GM21529 (cell line): Measurements from ENCODE around the gene ADORA2A.

Experiments used
- ATAC-seq: cut with Tn5 transposase; IDR thresholded peaks from one replicate; pipeline ENCODE4 v1.9.1; 2021; ENCODE audit not compliant: unreplicated experiment

Gene ADORA2A

DNA sequence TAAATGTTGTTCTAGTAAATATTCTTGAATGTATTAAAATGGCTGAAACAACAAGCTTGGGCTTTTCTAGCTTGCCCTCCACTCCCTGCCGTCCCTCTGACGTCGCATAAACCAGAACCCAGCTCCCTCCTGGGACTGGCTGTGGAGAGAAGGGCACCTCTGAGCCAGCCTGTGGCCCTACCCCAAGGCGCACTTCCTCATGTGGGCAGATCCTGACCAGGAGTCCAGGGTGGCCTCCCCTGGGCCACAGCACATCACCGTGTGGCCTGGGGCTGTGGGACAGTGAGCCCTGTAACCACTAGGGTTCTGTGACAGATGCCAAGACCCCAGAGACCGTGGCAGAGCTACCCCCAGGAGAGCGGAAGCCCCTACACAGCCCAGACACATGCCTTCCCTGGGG lies 10.2 kb upstream of the ADORA2A start:
- ATAC-seq, result no peak

DNA sequence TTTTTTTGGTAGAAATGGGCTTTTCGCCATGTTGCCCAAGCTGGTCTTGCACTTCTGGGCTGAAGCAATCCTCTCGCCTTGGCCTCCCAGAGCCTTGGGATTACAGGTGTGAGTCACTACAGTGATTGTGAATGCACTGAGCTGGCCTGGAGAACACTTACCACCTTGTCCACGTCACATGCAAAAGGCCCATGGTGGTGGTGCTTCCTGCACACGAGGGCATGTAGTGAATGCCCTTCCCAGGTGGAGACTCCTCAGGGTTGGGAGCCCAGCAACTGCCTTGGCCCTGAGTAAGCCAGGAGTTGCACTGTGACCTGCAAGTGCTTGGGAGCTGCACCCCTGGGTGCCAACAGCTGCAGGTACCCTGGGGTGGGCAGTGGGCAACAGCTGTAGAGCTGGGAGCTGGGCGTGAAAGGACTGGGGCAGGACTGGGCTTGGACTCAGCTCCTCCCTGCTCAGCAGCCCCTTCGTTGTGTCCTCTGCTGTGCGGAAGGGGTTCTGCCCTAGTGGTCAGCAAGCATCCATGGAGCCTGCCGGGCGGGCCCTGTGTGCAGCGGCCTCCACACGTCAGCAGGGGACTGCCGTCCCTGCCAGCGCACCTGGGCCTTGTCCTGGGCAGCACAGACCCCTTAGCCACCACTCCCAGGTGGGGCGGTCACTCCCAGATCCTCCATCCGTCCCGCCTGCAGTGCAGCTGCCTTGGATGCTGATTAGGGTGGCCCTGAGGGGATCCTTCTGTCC lies 9.3 kb upstream of the ADORA2A start:
- no peak for ATAC-seq

DNA sequence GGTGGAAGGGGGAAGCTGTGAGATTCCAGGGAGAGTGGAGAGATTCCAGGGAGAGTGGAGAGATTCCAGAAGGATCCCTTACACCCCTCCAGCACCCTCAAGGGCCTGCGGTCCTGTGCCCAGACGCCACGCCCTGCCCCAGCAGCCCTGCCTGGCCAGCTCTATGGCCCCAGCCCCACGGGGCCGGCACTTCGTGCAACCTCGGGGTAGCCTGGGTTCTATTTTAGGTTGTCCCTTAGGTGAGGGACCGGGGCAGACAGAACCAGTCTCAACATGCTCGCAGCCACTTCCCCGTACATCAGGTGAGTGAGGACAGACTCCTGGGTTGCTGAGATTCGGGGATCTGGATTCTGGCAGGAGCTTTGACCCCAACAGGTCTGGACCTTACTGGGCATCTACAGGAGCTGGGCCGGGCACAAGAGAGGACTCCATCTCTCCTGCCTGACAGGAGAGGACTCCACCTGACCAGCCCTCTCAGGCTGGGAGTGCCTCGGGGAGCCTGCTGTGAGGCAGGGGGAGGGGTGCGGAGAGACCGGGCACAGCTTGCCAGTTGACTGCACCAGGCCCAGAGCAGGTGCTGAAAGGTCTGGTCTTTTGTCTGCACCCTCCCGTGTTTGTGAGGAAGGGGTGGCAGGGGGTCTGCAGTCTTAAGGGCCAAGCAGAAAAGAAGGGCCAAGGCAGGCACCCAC lies 8.5 kb upstream of the ADORA2A start:
- ATAC-seq, result no peak

DNA sequence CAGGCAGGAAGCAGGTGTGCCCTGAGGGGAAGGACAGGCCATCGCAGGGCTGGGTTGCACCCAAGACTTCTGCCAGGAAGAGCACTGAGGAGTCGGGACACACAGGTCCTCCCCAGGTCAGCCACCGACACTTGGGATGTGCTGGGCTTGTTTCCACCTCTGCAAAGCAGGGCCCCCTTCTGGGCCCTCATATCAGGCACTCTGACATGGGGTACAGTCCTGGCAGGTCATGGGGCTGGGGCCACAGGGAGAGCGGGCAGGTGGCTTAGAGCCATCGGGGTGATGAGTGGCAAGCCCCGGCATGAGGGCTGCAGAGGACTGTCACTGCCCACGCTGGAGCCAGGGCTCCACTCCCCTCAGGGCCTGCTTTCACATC lies 7.9 kb upstream of the ADORA2A start:
- ATAC-seq, result no peak

DNA sequence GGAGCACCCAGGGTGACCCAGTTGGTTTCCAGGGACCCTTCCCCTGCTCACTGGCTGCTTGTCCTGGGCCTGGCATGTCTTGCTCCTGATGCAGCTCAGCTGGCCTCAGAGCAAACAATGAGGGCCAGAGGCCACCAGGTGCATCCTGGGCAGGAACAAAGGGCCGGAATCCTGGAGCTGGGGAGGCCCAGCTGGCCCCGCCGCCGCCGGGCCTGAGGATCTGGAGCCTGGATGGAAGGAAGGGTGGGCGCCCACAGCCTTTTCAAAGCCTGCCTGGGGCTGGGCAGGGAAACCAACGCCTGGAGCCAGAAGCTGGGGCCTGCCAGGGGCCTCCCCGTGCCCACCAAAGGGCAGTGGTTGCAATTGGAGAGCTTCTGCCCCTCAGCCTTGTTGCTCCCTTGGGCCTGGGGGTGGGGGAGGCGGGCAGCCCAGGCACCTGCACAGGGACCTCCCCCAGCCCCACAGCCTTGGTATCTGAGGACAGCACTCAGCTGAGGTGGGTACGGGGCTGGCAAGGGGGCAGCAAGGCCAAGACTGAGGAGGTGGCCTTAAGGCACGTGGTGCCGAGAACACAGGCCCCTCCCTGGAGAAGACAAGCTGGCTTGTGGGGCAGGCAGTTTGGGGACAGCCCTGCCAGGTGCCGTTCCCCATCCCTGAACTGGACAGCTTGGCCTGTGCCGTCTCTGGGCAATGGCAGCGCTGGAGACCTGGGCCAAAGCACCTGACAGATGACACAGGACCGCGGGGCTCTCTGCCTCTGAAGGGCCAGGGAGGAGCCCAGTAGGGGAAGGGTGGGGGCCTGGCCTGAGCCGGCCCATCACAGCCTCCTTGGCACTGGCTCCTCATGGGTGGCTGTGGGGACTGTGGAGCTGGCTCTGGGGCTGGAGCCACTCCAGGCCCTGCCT lies 7.1 kb upstream of the ADORA2A start:
- ATAC-seq, result no peak

- no peak for ATAC-seq
Measured at GRCh38 chr22:24420977-24421343, 6.4 kb upstream of the ADORA2A start.

- no peak for ATAC-seq
Measured at GRCh38 chr22:24421428-24421931, 5.9 kb upstream of the ADORA2A start.

DNA sequence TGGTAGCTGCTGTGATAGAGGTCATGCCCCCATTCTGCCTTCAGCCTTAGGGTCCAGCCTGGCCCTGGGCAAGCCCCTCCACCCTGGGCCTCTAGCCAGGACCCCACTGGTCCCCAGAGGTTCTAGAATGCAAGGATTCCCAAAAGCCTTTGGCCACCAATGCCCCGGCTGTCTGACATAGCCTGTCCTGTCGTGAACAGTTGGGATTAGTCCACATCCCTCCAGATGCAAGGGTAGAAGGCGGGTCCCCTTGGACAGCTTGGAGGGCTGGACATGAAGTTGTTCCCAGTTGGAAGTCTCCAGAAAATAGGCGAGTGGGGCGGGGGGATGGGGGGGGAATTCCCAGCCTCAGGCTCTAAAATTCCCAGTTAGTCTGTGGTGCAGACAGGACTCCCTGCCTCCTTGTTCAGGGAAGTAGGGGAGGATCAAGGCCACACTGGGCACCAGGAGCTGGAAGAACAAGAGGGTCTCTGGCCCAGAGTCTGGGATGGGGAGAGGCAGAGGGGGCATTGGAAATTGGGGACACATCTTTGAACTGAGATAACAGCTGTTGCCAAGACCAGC lies 5.2 kb upstream of the ADORA2A start:
- no peak for ATAC-seq

- no peak for ATAC-seq
Measured at GRCh38 chr22:24423519-24424000, 3.8 kb upstream of the ADORA2A start.

DNA sequence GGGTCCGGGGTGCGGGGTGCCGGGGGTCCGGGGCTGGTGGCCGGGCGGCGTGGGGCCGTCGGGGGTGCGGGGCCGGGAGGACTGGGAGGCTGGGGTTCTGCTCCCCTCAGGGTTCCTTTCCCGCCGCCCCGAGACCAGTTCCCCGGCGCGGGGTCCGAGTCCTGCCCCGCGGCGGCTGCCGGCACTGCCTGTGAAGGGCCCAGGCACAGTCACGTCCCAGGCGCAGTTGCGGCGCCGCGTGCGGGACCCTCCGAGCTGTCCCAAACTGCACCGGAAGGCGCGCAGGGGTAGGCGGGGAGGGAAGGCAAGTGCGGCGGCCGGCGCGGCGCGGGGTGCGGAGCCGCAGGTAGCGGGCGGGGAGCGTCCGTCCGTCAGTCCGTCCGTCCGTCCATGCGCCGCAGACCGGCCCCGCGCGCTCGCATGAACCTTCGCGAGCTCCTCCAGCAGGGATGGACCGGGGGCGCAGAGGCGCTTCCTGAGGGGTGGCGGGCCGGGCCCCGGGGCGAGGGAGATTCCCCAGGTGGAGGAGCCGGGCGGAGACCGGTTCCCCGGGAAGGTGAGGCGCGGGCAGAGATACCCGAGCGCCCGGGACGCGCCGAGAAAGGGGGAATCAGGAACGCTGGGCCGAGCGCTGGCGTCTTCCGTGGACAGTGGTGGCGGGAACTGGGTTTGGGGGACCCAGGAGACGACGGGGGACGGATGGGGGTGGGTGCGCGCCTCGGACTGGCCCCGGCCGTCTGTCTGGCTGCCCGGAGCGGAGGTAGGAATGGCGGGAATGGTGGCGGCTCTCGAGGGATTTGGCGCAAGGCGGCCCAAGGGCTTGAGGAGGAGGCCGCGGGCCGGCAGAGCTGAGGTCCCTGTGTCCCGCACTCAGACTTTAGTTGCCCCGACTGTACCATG lies 3.1 kb upstream of the ADORA2A start:
- ATAC-seq, result no peak

DNA sequence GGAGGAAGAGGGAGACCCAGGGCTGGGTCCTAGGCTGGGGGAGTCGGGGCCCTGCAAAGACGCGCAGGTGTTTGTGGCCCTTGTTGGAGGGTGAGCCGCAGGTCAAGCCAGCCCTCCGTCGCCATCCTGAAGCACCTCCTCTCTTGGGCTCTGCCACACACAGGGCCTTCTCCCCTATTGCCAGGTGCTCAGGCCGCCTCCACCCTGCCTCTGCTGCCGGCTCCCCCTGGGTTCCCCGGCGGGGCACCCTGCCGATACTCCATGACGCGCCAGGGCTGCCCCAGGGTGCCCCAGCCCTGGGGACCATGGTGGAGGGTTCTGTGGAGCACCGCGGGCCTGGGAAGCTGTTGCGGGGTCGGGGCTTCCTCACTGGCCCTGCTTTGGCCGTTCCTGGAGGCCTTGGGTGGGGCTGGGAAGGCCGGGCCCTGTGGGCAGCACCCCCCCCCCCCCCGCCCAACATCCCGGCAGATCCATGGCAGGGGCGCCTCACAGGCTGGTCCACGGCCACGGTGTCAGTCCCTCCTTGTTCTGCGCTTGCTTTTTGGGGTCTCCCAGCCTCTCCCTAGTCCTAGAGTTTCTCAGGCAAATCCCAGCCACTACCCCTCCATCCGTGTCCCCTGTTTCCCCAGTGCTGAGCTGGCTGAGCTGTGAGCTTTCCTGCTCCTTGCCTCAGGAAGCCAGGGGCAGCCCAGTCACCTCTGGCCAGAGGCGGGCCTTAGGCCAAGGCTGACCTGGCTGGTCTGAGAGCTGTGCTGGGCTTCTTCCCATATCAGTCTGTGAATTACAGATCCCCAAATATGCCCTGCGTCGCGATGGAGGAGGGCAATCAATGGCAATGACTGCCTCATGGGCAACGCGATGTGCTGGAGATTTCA lies 2.3 kb upstream of the ADORA2A start:
- ATAC-seq, result no peak

DNA sequence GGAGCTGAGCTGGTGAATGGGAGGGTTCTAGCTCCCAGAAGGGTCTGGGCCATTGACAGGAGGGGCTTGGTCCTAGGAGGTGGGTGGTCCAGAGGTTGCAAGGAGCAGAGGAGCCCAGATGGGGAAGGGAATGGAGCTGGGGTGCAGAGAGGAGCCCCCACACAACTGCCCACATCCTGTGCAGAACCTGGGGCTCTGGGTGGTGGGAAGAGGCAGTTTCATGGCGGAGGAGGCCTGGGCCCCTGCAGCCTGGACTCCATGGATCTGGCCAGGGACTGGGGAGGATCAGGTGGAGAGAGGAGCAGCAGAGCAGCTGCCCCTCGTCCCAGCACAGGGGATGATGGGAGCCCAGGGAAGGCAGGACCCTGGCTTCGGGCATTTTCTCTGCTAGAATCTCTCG lies 963 bp upstream of the ADORA2A start:
- no peak for ATAC-seq

GRCh38 chr22:24426851-24427499 lies 424 bp upstream of the ADORA2A start:
- ATAC-seq, result no peak

- no peak for ATAC-seq
Measured at GRCh38 chr22:24428751-24429410, 1.5 kb downstream of the ADORA2A start.

- ATAC-seq, result no peak
Measured at GRCh38 chr22:24429411-24430365, 2.3 kb downstream of the ADORA2A start.

DNA sequence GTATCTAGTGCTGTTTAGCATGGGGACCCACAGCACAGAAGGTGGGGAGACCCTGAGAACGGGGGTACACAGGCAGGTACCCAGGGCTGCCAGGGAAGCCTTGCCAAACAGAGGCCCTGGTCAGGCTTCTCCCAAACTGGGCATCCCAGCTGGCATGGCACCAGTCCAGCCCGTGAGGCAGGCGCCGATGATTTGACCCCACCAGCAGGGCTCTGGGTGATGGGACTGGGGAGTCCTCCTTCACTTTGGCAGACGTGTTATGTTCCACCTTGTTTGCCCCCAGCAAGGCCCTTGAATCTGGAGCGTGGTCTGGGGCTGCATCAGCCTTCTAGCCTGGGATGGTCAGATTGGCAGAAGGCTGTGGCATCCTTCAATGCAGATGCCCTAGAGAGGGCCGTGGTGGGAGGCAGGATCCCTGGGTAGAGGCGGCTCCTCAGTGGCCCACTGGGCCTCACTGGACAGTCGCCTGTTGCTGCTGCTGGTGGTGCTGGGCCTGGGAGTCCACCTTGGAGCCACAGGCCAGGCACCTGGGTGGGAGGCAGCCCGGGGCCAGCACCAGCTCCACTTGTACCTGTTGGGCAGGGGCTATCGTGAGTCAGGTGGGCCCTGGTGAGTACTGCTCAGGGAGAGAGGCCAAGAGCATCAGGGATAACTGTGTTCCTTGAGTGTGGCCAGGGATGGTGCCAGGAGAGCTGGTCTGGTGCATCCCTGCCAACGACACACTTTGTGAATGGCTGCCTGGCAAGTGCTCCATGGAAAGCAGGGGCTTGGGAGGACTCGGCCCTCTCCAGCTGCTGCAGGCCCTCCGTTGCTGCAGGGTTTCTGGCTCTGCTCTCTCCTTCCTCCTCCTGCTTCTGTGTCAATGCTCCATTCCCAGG lies 3.3 kb downstream of the ADORA2A start:
- no peak for ATAC-seq
